ENCODE measurements around the gene CCDC92.
A peak's percentile ranks its signal among the peaks of the same experiment; 100 is the strongest.

Gene CCDC92

GRCh38 chr12:123982269-123982668 lies 9.6 kb upstream of the CCDC92 start:
- no peaks in the 10 kb centered on the region for H3K27me3 ChIP-seq (ENCODE audit: insufficient read depth, low read length)
- H3K36me3 ChIP-seq (ENCODE audit: insufficient read depth, low read length) = peaks cover 58% of the 10 kb centered on the region
- no peak overlapping the region for H3K4me3 ChIP-seq (ENCODE audit: low read length)
- no peaks in the 10 kb centered on the region for H3K9me3 ChIP-seq (ENCODE audit: low read length)
- H3K4me1 ChIP-seq (ENCODE audit: insufficient read depth, low read length) = no peaks in the 10 kb centered on the region
- no peak overlapping the region for H2AFZ ChIP-seq (ENCODE audit: low read depth, low read length)

- no peaks in the 10 kb centered on the region for H3K27me3 ChIP-seq (ENCODE audit: insufficient read depth, low read length)
- H2AFZ ChIP-seq (ENCODE audit: low read depth, low read length) = no peak overlapping the region
- peaks cover 14% of the 10 kb centered on the region for H3K4me1 ChIP-seq (ENCODE audit: insufficient read depth, low read length)
- H3K9me3 ChIP-seq (ENCODE audit: low read length) = no peaks in the 10 kb centered on the region
- peaks cover 64% of the 10 kb centered on the region for H3K36me3 ChIP-seq (ENCODE audit: insufficient read depth, low read length)
- no peak overlapping the region for H3K4me3 ChIP-seq (ENCODE audit: low read length)
Observed at GRCh38 chr12:123979566-123979965, 6.9 kb upstream of the CCDC92 start.

- Histone ChIP-seq H3K4me1 (ENCODE audit: insufficient read depth, low read length) (peaks cover 21% of the 10 kb centered on the region), H3K9me3 (ENCODE audit: low read length) (no peaks in the 10 kb centered on the region), H3K4me3 (ENCODE audit: low read length) (no peak overlapping the region), H3K27me3 (ENCODE audit: insufficient read depth, low read length) (no peaks in the 10 kb centered on the region), H2AFZ (ENCODE audit: low read depth, low read length) (no peak overlapping the region), H3K36me3 (ENCODE audit: insufficient read depth, low read length) (peaks cover 53% of the 10 kb centered on the region)
Observed at GRCh38 chr12:123976227-123976826, 3.7 kb upstream of the CCDC92 start.

- H3K36me3 ChIP-seq (ENCODE audit: insufficient read depth, low read length) = peaks cover 34% of the 10 kb centered on the region
- no peaks in the 10 kb centered on the region for H3K27me3 ChIP-seq (ENCODE audit: insufficient read depth, low read length)
- H2AFZ ChIP-seq (ENCODE audit: low read depth, low read length) = peak overlapping the region; percentile 23
- peaks cover 37% of the 10 kb centered on the region for H3K4me1 ChIP-seq (ENCODE audit: insufficient read depth, low read length)
- no peaks in the 10 kb centered on the region for H3K9me3 ChIP-seq (ENCODE audit: low read length)
- H3K4me3 ChIP-seq (ENCODE audit: low read length) = peak overlapping the region; percentile 79
Observed at GRCh38 chr12:123973552-123974341, 1.1 kb upstream of the CCDC92 start.

GRCh38 chr12:123971770-123972456 lies 718 bp downstream of the CCDC92 start:
- Histone ChIP-seq H3K4me1 (ENCODE audit: insufficient read depth, low read length) (peaks cover 38% of the 10 kb centered on the region), H3K27me3 (ENCODE audit: insufficient read depth, low read length) (no peaks in the 10 kb centered on the region), H3K4me3 (ENCODE audit: low read length) (peak overlapping the region; percentile 95), H3K9me3 (ENCODE audit: low read length) (no peaks in the 10 kb centered on the region), H3K36me3 (ENCODE audit: insufficient read depth, low read length) (peaks cover 21% of the 10 kb centered on the region), H2AFZ (ENCODE audit: low read depth, low read length) (peak overlapping the region; percentile 8)

- Histone ChIP-seq H3K4me1 (ENCODE audit: insufficient read depth, low read length) (peaks cover 38% of the 10 kb centered on the region), H3K27me3 (ENCODE audit: insufficient read depth, low read length) (no peaks in the 10 kb centered on the region), H3K36me3 (ENCODE audit: insufficient read depth, low read length) (peaks cover 16% of the 10 kb centered on the region), H3K4me3 (ENCODE audit: low read length) (peak overlapping the region; percentile 95), H3K9me3 (ENCODE audit: low read length) (no peaks in the 10 kb centered on the region), H2AFZ (ENCODE audit: low read depth, low read length) (peak overlapping the region; percentile 8)
Observed at GRCh38 chr12:123971449-123971769, 1.2 kb downstream of the CCDC92 start.

GRCh38 chr12:123967121-123967586 lies 5.5 kb downstream of the CCDC92 start:
- Histone ChIP-seq H3K4me3 (ENCODE audit: low read length) (no peak overlapping the region), H3K27me3 (ENCODE audit: insufficient read depth, low read length) (no peaks in the 10 kb centered on the region), H3K4me1 (ENCODE audit: insufficient read depth, low read length) (peaks cover 22% of the 10 kb centered on the region), H2AFZ (ENCODE audit: low read depth, low read length) (no peak overlapping the region), H3K36me3 (ENCODE audit: insufficient read depth, low read length) (peaks cover 2% of the 10 kb centered on the region), H3K9me3 (ENCODE audit: low read length) (no peaks in the 10 kb centered on the region)

GRCh38 chr12:123966596-123966995 lies 6.0 kb downstream of the CCDC92 start:
- Histone ChIP-seq H3K4me3 (ENCODE audit: low read length) (no peak overlapping the region), H3K36me3 (ENCODE audit: insufficient read depth, low read length) (peaks cover 2% of the 10 kb centered on the region), H3K27me3 (ENCODE audit: insufficient read depth, low read length) (no peaks in the 10 kb centered on the region), H3K4me1 (ENCODE audit: insufficient read depth, low read length) (peaks cover 22% of the 10 kb centered on the region), H2AFZ (ENCODE audit: low read depth, low read length) (no peak overlapping the region), H3K9me3 (ENCODE audit: low read length) (no peaks in the 10 kb centered on the region)

- H3K9me3 ChIP-seq (ENCODE audit: low read length) = no peaks in the 10 kb centered on the region
- H3K4me3 ChIP-seq (ENCODE audit: low read length) = no peak overlapping the region
- peaks cover 10% of the 10 kb centered on the region for H3K4me1 ChIP-seq (ENCODE audit: insufficient read depth, low read length)
- no peaks in the 10 kb centered on the region for H3K27me3 ChIP-seq (ENCODE audit: insufficient read depth, low read length)
- H3K36me3 ChIP-seq (ENCODE audit: insufficient read depth, low read length) = peaks cover 2% of the 10 kb centered on the region
- no peak overlapping the region for H2AFZ ChIP-seq (ENCODE audit: low read depth, low read length)
Observed at GRCh38 chr12:123965382-123965781, 7.2 kb downstream of the CCDC92 start.

- Histone ChIP-seq H3K27me3 (ENCODE audit: insufficient read depth, low read length) (no peaks in the 10 kb centered on the region), H3K9me3 (ENCODE audit: low read length) (no peaks in the 10 kb centered on the region), H2AFZ (ENCODE audit: low read depth, low read length) (no peak overlapping the region), H3K4me1 (ENCODE audit: insufficient read depth, low read length) (peaks cover 4% of the 10 kb centered on the region), H3K4me3 (ENCODE audit: low read length) (no peak overlapping the region), H3K36me3 (ENCODE audit: insufficient read depth, low read length) (peaks cover 2% of the 10 kb centered on the region)
Observed at GRCh38 chr12:123963821-123964220, 8.8 kb downstream of the CCDC92 start.

GRCh38 chr12:123962513-123962912 lies 10.1 kb downstream of the CCDC92 start:
- H3K4me3 ChIP-seq (ENCODE audit: low read length) = no peak overlapping the region
- H3K4me1 ChIP-seq (ENCODE audit: insufficient read depth, low read length) = peaks cover 2% of the 10 kb centered on the region
- H3K36me3 ChIP-seq (ENCODE audit: insufficient read depth, low read length) = peaks cover 2% of the 10 kb centered on the region
- H3K9me3 ChIP-seq (ENCODE audit: low read length) = no peaks in the 10 kb centered on the region
- no peaks in the 10 kb centered on the region for H3K27me3 ChIP-seq (ENCODE audit: insufficient read depth, low read length)
- H2AFZ ChIP-seq (ENCODE audit: low read depth, low read length) = no peak overlapping the region

GRCh38 chr12:123961585-123962345 lies 10.9 kb downstream of the CCDC92 start:
- Histone ChIP-seq H3K36me3 (ENCODE audit: insufficient read depth, low read length) (peaks cover 2% of the 10 kb centered on the region), H2AFZ (ENCODE audit: low read depth, low read length) (no peak overlapping the region), H3K9me3 (ENCODE audit: low read length) (no peaks in the 10 kb centered on the region), H3K4me1 (ENCODE audit: insufficient read depth, low read length) (peaks cover 2% of the 10 kb centered on the region), H3K27me3 (ENCODE audit: insufficient read depth, low read length) (no peaks in the 10 kb centered on the region), H3K4me3 (ENCODE audit: low read length) (no peak overlapping the region)

GRCh38 chr12:123960856-123961255 lies 11.8 kb downstream of the CCDC92 start:
- no peaks in the 10 kb centered on the region for H3K27me3 ChIP-seq (ENCODE audit: insufficient read depth, low read length)
- H3K4me3 ChIP-seq (ENCODE audit: low read length) = no peak overlapping the region
- H3K9me3 ChIP-seq (ENCODE audit: low read length) = no peaks in the 10 kb centered on the region
- H2AFZ ChIP-seq (ENCODE audit: low read depth, low read length) = no peak overlapping the region
- H3K36me3 ChIP-seq (ENCODE audit: insufficient read depth, low read length) = no peaks in the 10 kb centered on the region
- peaks cover 2% of the 10 kb centered on the region for H3K4me1 ChIP-seq (ENCODE audit: insufficient read depth, low read length)
